CD14-positive monocyte (primary cell): ENCODE data around the gene PLA2G2F. TPM values are rescaled to one million over a fixed set of nuclear protein-coding genes. Genes with fewer than 3 reads are reported as not detected.

Source experiments
- DNase-seq, 3 donors: peaks; one replicate each; pipeline ENCODE4 v3.0.0-alpha.2; 2011 to 2022
- H2AFZ ChIP-seq: 2 replicates; pipeline ENCODE4 v1.6.0; 2012; ENCODE audit warnings: mild to moderate bottlenecking, low read depth, low read length, inconsistent platforms; ENCODE audit not compliant: insufficient read depth, poor library complexity, severe bottlenecking
- H3K27ac ChIP-seq, 2 donors: 1 replicate in 1 of 2; 2 replicates in 1 of 2; pipeline ENCODE4 v1.5.1; 2012 to 2013; ENCODE audit warnings: low read length in 2 of 2, control low read depth in 1 of 2, inconsistent platforms in 1 of 2, low read depth in 1 of 2, mild to moderate bottlenecking in 1 of 2
- H3K27me3 ChIP-seq, 2 donors: one replicate each; pipeline versions ENCODE4 v1.6.0 to v1.6.1; 2011 to 2013; ENCODE audit warnings: low read length in 2 of 2; ENCODE audit not compliant: control insufficient read depth in 2 of 2, insufficient read depth in 2 of 2
- H3K36me3 ChIP-seq, 2 donors: replicated peaks in 1 of 2; 1 replicate in 1 of 2; 2 replicates in 1 of 2; pipeline versions ENCODE4 v1.5.1 to v1.6.1; 2012 to 2013; ENCODE audit warnings: low read length in 2 of 2, control low read depth in 1 of 2, inconsistent platforms in 1 of 2, mild to moderate bottlenecking in 1 of 2; ENCODE audit not compliant: insufficient read depth in 2 of 2, control insufficient read depth in 1 of 2
- H3K4me1 ChIP-seq, 2 donors: 1 replicate in 1 of 2; 2 replicates in 1 of 2; pipeline versions ENCODE4 v1.5.1 to v1.6.1; 2012 to 2013; ENCODE audit warnings: low read length in 2 of 2, control low read depth in 1 of 2, inconsistent platforms in 1 of 2, mild to moderate bottlenecking in 1 of 2, moderate library complexity in 1 of 2; ENCODE audit not compliant: insufficient read depth in 2 of 2, control insufficient read depth in 1 of 2
- H3K4me2 ChIP-seq: replicated peaks from 2 replicates; pipeline ENCODE3; 2012; ENCODE audit warnings: low read length, moderate library complexity, mild to moderate bottlenecking; ENCODE audit not compliant: poor library complexity, severe bottlenecking; ENCODE audit errors: extremely low read depth
- H3K4me3 ChIP-seq, 3 experiments: fragments of 200-600 bp in 1 of 3; sonication (generic) in 1 of 3; replicated peaks in 1 of 3; 1 replicate in 2 of 3; 2 replicates in 1 of 3; pipeline ENCODE4 v1.5.1; 2011 to 2013; ENCODE audit warnings: low read length in 3 of 3, mild to moderate bottlenecking in 3 of 3, control low read depth in 2 of 3, low read depth in 2 of 3, inconsistent platforms in 1 of 3, moderate library complexity in 1 of 3
- H3K79me2 ChIP-seq: 2 replicates; pipeline ENCODE4 v1.6.0; 2012; ENCODE audit warnings: mild to moderate bottlenecking, control low read depth, inconsistent platforms, low read length, moderate library complexity; ENCODE audit not compliant: insufficient read depth
- H3K9ac ChIP-seq: 2 replicates; pipeline ENCODE4 v1.6.0; 2017; ENCODE audit warnings: low read length, mild to moderate bottlenecking; ENCODE audit not compliant: insufficient read depth, poor library complexity, severe bottlenecking
- H3K9me3 ChIP-seq, 2 donors: replicated peaks in 1 of 2; 1 replicate in 1 of 2; 2 replicates in 1 of 2; pipeline versions ENCODE4 v1.5.1 to v1.6.1; 2012 to 2013; ENCODE audit warnings: low read length in 2 of 2, control low read depth in 1 of 2; ENCODE audit not compliant: control insufficient read depth in 1 of 2, insufficient read depth in 1 of 2
- H4K20me1 ChIP-seq: 2 replicates; pipeline ENCODE4 v1.6.0; 2012; ENCODE audit warnings: mild to moderate bottlenecking, low read length, control low read depth, moderate library complexity; ENCODE audit not compliant: insufficient read depth
- H3K27ac Mint-ChIP-seq, 7 donors: one replicate each; pipeline ENCODE4 v1.8.0; 2020; ENCODE audit warnings: mild to moderate bottlenecking in 7 of 7, mixed read lengths in 7 of 7, moderate library complexity in 6 of 7, inconsistent platforms in 2 of 7
- H3K27me3 Mint-ChIP-seq, 3 donors: one replicate each; pipeline ENCODE4 v1.8.0; 2021 to 2022; ENCODE audit warnings: low read depth in 3 of 3, mild to moderate bottlenecking in 3 of 3, mixed read lengths in 3 of 3, moderate library complexity in 3 of 3, inconsistent platforms in 1 of 3
- H3K36me3 Mint-ChIP-seq, 2 donors: one replicate each; pipeline ENCODE4 v1.8.0; 2020; ENCODE audit warnings: mixed read lengths in 2 of 2, inconsistent platforms in 1 of 2, mild to moderate bottlenecking in 1 of 2
- H3K4me1 Mint-ChIP-seq: one replicate; pipeline ENCODE4 v1.8.0; 2020; ENCODE audit warnings: mild to moderate bottlenecking, mixed read lengths
- H3K4me3 Mint-ChIP-seq, 2 donors: one replicate each; pipeline ENCODE4 v1.8.0; 2020; ENCODE audit warnings: mild to moderate bottlenecking in 2 of 2, mixed read lengths in 2 of 2, moderate library complexity in 1 of 2
- H3K9me3 Mint-ChIP-seq, 7 donors: one replicate each; pipeline ENCODE4 v1.8.0; 2020 to 2022; ENCODE audit warnings: mixed read lengths in 7 of 7, mild to moderate bottlenecking in 6 of 7, moderate library complexity in 6 of 7, inconsistent platforms in 2 of 7
- CTCF ChIP-seq: fragments of 200-600 bp; IDR thresholded peaks from one replicate; pipeline ENCODE4 v1.8.0; 2022; ENCODE audit warnings: antibody characterized with exemption, mild to moderate bottlenecking
- WGBS: methylation state at CpG from one replicate; pipeline ENCODE4 v1.1.5; 2013; ENCODE audit warnings: missing lambda C conversion rate; ENCODE audit not compliant: insufficient coverage; 5-methylcytosine and 5-hydroxymethylcytosine counted together
- intact Hi-C, 2 donors: fragments of 100-400 bp; cut with micrococcal nuclease; formaldehyde crosslinking; loops; one replicate each; pipeline versions ENCODE4 v1.15.0 to v1.15.1; 2023
- polyA plus RNA-seq, 3 donors: library from polyadenylated mRNA; depleted of rRNA in 1 of 3; unstranded in 2 of 3; stranded (reverse) in 1 of 3; fragments of 300-500 nt in 2 of 3; fragments of >200 nt in 1 of 3; fragmentation: Illumina TruSeq in 2 of 3; gene quantifications; 1 replicate in 2 of 3; 2 replicates in 1 of 3; pipeline ENCODE4 v1.2.3, GENCODE V29; 2012 to 2021

The PLA2G2F gene
- polyA plus RNA-seq, 3 donors, result not detected

GRCh38 chr1:20166051-20166450, 26.9 kb downstream of the PLA2G2F start:
- Histone ChIP-seq H3K4me2 (no peak overlapping the region), H3K36me3 (no peaks in the 10 kb centered on the region), H3K9ac (no peak overlapping the region), H3K79me2 (no peaks in the 10 kb centered on the region), H2AFZ (no peak overlapping the region), H3K27me3 (no peaks in the 10 kb centered on the region), H3K4me3 (no peak overlapping the region), H3K9me3 (peaks cover 31 to 50% of the 10 kb centered on the region in 2 donors), H4K20me1 (no peaks in the 10 kb centered on the region), H3K27ac (no peak overlapping the region), H3K4me1 (peaks cover 13 to 16% of the 10 kb centered on the region in 2 donors)
- Mint-ChIP-seq H3K27me3 (peaks cover 9 to 18% (median 14%) of the 10 kb centered on the region in 3 donors), H3K4me3 (no peak overlapping the region), H3K9me3 (peaks cover 25 to 48% (median 34%) of the 10 kb centered on the region in 7 donors), H3K27ac (peak overlapping the region in 1 of 7 donors; percentile 0), H3K36me3 (peaks cover 0 to 3% of the 10 kb centered on the region in 2 donors), H3K4me1 (peaks cover 5% of the 10 kb centered on the region)
- no peak for TF ChIP-seq CTCF
- 81% methylated on average over 17 of the region's 17 CpGs for WGBS
- DNase-seq, result no peak
- intact Hi-C loops, result no loop called here

GRCh38 chr1:20167126-20167525, 28.0 kb downstream of the PLA2G2F start:
- Mint-ChIP-seq H3K4me1 (peaks cover 11% of the 10 kb centered on the region), H3K27me3 (peaks cover 9 to 16% (median 12%) of the 10 kb centered on the region in 3 donors), H3K36me3 (no peaks in the 10 kb centered on the region), H3K27ac (no peak overlapping the region), H3K4me3 (no peak overlapping the region), H3K9me3 (peaks cover 19 to 44% (median 26%) of the 10 kb centered on the region in 7 donors)
- H3K4me2 ChIP-seq, result no peak overlapping the region
- no peak overlapping the region for H3K27ac ChIP-seq
- no peak overlapping the region for H3K9ac ChIP-seq
- no peak for TF ChIP-seq CTCF
- no peaks in the 10 kb centered on the region for H4K20me1 ChIP-seq
- H3K9me3 ChIP-seq, result peaks cover 23 to 45% of the 10 kb centered on the region in 2 donors
- H3K27me3 ChIP-seq, result no peaks in the 10 kb centered on the region
- H3K4me3 ChIP-seq, result no peak overlapping the region
- H2AFZ ChIP-seq, result no peak overlapping the region
- WGBS, result 92% methylated on average over 7 of the region's 8 CpGs
- no peaks in the 10 kb centered on the region for H3K36me3 ChIP-seq
- no peak for DNase-seq
- no peaks in the 10 kb centered on the region for H3K79me2 ChIP-seq
- H3K4me1 ChIP-seq, result peaks cover 17 to 23% of the 10 kb centered on the region in 2 donors
- intact Hi-C loops, result no loop called here
